NB4 (cell line): ENCODE measurements around the gene DBP.

Source experiments
- CTCF ChIP-seq: IDR thresholded peaks from one replicate; pipeline ENCODE4 v1.5.1; 2012; ENCODE audit warnings: low read depth, low read length
- MYC ChIP-seq: IDR thresholded peaks from 2 replicates; pipeline ENCODE4 v1.6.1; 2011; ENCODE audit warnings: low read depth, low read length
- POLR2A ChIP-seq: IDR thresholded peaks from 2 replicates; pipeline ENCODE4 v1.6.1; 2011; ENCODE audit warnings: mild to moderate bottlenecking; ENCODE audit not compliant: insufficient read length; ENCODE audit errors: extremely low read depth

DNA sequence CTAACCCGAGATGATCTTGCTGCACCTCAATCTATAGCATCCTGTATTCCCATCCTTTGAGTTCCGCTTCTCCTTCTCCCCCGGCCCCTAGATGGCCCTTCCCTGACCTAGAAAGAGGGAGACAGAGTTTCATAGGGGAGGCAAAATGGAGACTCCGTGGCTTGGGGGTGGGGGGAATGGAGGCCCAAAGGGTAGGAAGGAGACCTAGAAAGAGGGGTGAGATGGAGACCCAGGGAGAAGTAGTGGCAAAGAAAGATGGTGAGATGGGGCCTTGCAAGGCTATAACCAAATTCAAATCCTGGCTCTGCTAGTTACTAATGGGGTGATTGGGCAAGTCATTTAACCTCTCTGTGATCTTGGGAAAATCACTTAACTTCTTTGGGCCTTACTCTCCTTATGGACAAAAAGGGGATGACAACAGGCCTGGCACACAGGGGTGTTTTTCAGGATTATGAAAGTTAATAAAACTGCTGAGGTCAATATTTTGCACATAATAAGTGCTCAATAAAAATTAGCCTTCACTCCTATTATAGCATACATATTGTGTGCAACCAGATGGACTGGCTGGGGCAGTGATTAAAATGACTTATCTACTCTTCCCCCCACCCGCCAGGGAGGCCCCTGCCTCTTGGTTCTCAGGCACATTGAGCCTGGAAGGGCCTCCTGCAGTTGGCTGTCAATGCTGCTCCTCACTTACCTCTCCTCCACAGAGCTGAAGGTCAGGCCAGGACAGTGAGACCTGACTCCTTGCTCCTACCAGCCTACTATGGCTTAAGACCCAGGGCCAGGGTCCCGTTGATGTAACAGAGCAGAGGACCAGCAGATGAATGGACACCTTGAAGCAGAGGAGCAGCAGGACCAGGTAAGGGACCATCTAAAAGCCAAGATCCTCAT lies 17.2 kb downstream of the DBP start:
- no peak for TF ChIP-seq CTCF
- TF ChIP-seq POLR2A: no peak
- TF ChIP-seq MYC: no peak
